Articular chondrocyte of knee joint (primary cell): Measurements from ENCODE around the gene CACNG5. TPM values are rescaled to one million over a fixed set of nuclear protein-coding genes. Genes with fewer than 3 reads are reported as not detected.

Experiments
- small RNA-seq: library from RNA; depleted of rRNA; stranded (forward); fragments of <200 nt; gene quantifications from one replicate; pipeline ENCODE3, GENCODE V24; 2012
- total RNA-seq: library from RNA; depleted of rRNA; stranded (reverse); fragments of >200 nt; gene quantifications from 2 replicates; pipeline ENCODE4 v1.2.3, GENCODE V29; 2012

CACNG5 gene
- total RNA-seq: not detected in 2 replicates

GRCh38 chr17:66834919-66835454 lies at the start of gene CACNG5:
Gene CACNG5, plus strand, starts transcription at chr17:66835117. Its CDS starts 42,216 bp downstream, at chr17:66877333.

Small RNA genes lying within 50 kb of the gene (small RNA-seq; reads per million reads assigned to genes)
- not detected for gene MIR634
- not detected for gene RNA5SP446

Other genes starting within 250 kb of the CACNG5 start
- not detected in 2 replicates for gene CACNG4, start 129.6 kb downstream of the CACNG5 start, total RNA-seq
- gene CACNG1, start 209.4 kb downstream of the CACNG5 start, total RNA-seq: not detected in 2 replicates